B cell (primary cell): ENCODE results near the gene LRRC63. TPM values are rescaled to one million over a fixed set of nuclear protein-coding genes. Genes with fewer than 3 reads are reported as not detected.

Source experiments
- ATAC-seq: fragments of 200-7000 bp; cut with Tn5 transposase; one replicate; pipeline ENCODE4 v1.10.0; 2021; ENCODE audit warnings: low read depth, mild to moderate bottlenecking, moderate number of reproducible peaks, moderate library complexity
- CTCF ChIA-PET: fragments of 350-600 bp; sonication (Branson Sonifier 250); formaldehyde crosslinking; loops from one replicate; lab custom pipeline; 2021; ENCODE audit warnings: antibody characterized with exemption, inconsistent platforms; lab: Charles Lee
- POLR2A ChIA-PET: fragments of 350-600 bp; sonication (Branson Sonifier 250); formaldehyde crosslinking; loops from one replicate; lab custom pipeline; 2021; ENCODE audit warnings: antibody characterized with exemption; lab: Charles Lee
- DNase-seq: peaks from one replicate; pipeline ENCODE4 v3.0.0; 2013
- H2AFZ ChIP-seq: 2 replicates; pipeline ENCODE4 v1.6.1; 2012; ENCODE audit warnings: mild to moderate bottlenecking, low read depth, low read length; ENCODE audit not compliant: insufficient read depth, poor library complexity, severe bottlenecking
- H3K27ac ChIP-seq, 2 donors: 1 replicate in 1 of 2; 2 replicates in 1 of 2; pipeline ENCODE4 v1.5.1; 2012 to 2013; ENCODE audit warnings: low read length in 2 of 2, mild to moderate bottlenecking in 2 of 2, moderate library complexity in 1 of 2
- H3K27me3 ChIP-seq, 4 experiments: fragments of 200-600 bp in 1 of 4; sonication (generic) in 1 of 4; replicated peaks in 1 of 4; 1 replicate in 2 of 4; 2 replicates in 2 of 4; pipeline versions ENCODE4 v1.6.1 to v1.7.0; 2013 to 2016; ENCODE audit warnings: low read length in 3 of 4, mild to moderate bottlenecking in 2 of 4, mixed read lengths in 1 of 4, moderate library complexity in 1 of 4; ENCODE audit not compliant: insufficient read depth in 4 of 4, control insufficient read depth in 3 of 4; ENCODE audit errors: control extremely low read depth in 1 of 4
- H3K36me3 ChIP-seq, 2 experiments: replicated peaks in 1 of 2; 1 replicate in 1 of 2; 2 replicates in 1 of 2; pipeline versions ENCODE4 v1.6.1 to v1.7.1; 2013; ENCODE audit warnings: low read length in 1 of 2; ENCODE audit not compliant: insufficient read depth in 2 of 2, control insufficient read depth in 1 of 2; ENCODE audit errors: control extremely low read depth in 1 of 2, extremely low read depth in 1 of 2
- H3K4me1 ChIP-seq, 2 donors: fragments of 200-600 bp in 1 of 2; sonication (generic) in 1 of 2; 1 replicate in 1 of 2; 2 replicates in 1 of 2; pipeline versions ENCODE4 v1.5.1 to v1.6.1; 2013 to 2017; ENCODE audit warnings: low read length in 2 of 2; ENCODE audit not compliant: control insufficient read depth in 2 of 2, insufficient read depth in 2 of 2
- H3K4me2 ChIP-seq: replicated peaks from 2 replicates; pipeline ENCODE3; 2012; ENCODE audit warnings: mild to moderate bottlenecking, low read depth, low read length; ENCODE audit not compliant: poor library complexity, severe bottlenecking
- H3K4me3 ChIP-seq, 5 experiments: fragments of 200-600 bp in 1 of 5; sonication (generic) in 1 of 5; 1 replicate in 3 of 5; 2 replicates in 2 of 5; pipeline versions ENCODE4 v1.5.1 to v1.7.0; 2011 to 2016; ENCODE audit warnings: low read length in 4 of 5, mild to moderate bottlenecking in 4 of 5, low read depth in 2 of 5, control low read depth in 1 of 5, moderate library complexity in 1 of 5; ENCODE audit not compliant: insufficient read depth in 1 of 5; ENCODE audit errors: control extremely low read depth in 1 of 5, extremely low read depth in 1 of 5
- H3K79me2 ChIP-seq: fragments of 200-600 bp; sonication (generic); one replicate; pipeline ENCODE4 v1.6.0; 2016; ENCODE audit warnings: low read length; ENCODE audit not compliant: control insufficient read depth, insufficient read depth
- H3K9ac ChIP-seq: fragments of 200-600 bp; sonication (generic); 2 replicates; pipeline ENCODE4 v1.6.1; 2017; ENCODE audit warnings: mild to moderate bottlenecking, low read length, moderate library complexity
- H3K9me3 ChIP-seq, 3 donors: one replicate each; pipeline versions ENCODE4 v1.6.1 to v1.7.1; 2013; ENCODE audit warnings: low read length in 2 of 3; ENCODE audit not compliant: control insufficient read depth in 2 of 3, insufficient read depth in 1 of 3; ENCODE audit errors: control extremely low read depth in 1 of 3
- H4K20me1 ChIP-seq: 2 replicates; pipeline ENCODE4 v1.6.0; 2012; ENCODE audit warnings: mild to moderate bottlenecking, low read length; ENCODE audit not compliant: insufficient read depth, control insufficient read depth, poor library complexity, severe bottlenecking
- H3K27ac Mint-ChIP-seq: one replicate; pipeline ENCODE4 v1.8.0; 2021; ENCODE audit warnings: mixed read lengths
- H3K27me3 Mint-ChIP-seq: one replicate; pipeline ENCODE4 v1.8.0; 2021; ENCODE audit warnings: mixed read lengths
- H3K4me1 Mint-ChIP-seq: one replicate; pipeline ENCODE4 v1.8.0; 2021; ENCODE audit warnings: mixed read lengths
- H3K4me3 Mint-ChIP-seq: one replicate; pipeline ENCODE4 v1.8.0; 2021; ENCODE audit warnings: mixed read lengths
- H3K9me3 Mint-ChIP-seq: one replicate; pipeline ENCODE4 v1.8.0; 2022; ENCODE audit warnings: mixed read lengths; ENCODE audit not compliant: insufficient read depth
- CTCF ChIP-seq: fragments of 200-600 bp; IDR thresholded peaks from one replicate; pipeline ENCODE4 v1.8.0; 2022; ENCODE audit warnings: antibody characterized with exemption, mild to moderate bottlenecking
- EZH2 ChIP-seq: IDR thresholded peaks from 2 replicates; pipeline ENCODE4 v1.6.1; 2012; ENCODE audit warnings: borderline replicate concordance, low read depth, mild to moderate bottlenecking, moderate library complexity, low read length; ENCODE audit not compliant: insufficient read depth, poor library complexity, severe bottlenecking
- WGBS: methylation state at CpG from one replicate; pipeline ENCODE4 v1.1.5; 2013; ENCODE audit warnings: missing lambda C conversion rate; ENCODE audit not compliant: insufficient coverage; 5-methylcytosine and 5-hydroxymethylcytosine counted together
- intact Hi-C: fragments of 100-400 bp; cut with micrococcal nuclease; formaldehyde crosslinking; loops from one replicate; pipeline ENCODE4 v1.10.0; 2022
- polyA plus RNA-seq: library from polyadenylated mRNA; depleted of rRNA; stranded (reverse); fragments of >200 nt; gene quantifications from 2 replicates; pipeline ENCODE4 v1.2.3, GENCODE V29; 2012
- total RNA-seq, 2 donors: library from RNA; stranded (reverse); fragments of 120-200 nt in 1 of 2; gene quantifications; 1 replicate in 1 of 2; 2 replicates in 1 of 2; pipeline versions ENCODE4 v1.2.3 to v1.2.4, GENCODE V29; 2013 to 2022

The LRRC63 gene
- total and polyA plus RNA-seq, 2 donors (not counting 1 experiment from before 2014, with no cell fraction given) = 0.06 to 0.25 TPM

DNA sequence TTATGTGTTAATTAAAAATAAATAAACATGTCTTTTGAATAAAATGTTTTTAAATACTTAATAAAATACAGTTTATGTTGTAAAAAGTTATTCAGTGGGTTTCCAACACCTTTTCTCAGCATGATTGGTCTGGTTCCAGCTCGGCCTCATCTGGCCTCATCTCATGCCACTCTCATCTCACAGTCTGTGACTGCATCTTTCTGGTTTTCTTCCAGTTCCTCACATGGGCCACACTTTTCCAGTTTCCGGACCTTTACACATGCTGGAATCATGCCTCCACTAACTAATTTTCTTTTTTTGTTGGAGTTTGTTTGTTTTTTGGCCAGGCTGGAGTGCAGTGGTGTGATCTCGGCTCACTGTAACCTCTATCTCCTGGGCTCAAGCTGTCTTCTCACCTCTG, 92.8 kb downstream of the LRRC63 start:
- H3K27me3 Mint-ChIP-seq = peaks cover 19% of the 10 kb centered on the region
- POLR2A ChIA-PET = no interaction called here
- no peaks in the 10 kb centered on the region for H3K36me3 ChIP-seq
- DNase-seq (no peak), ATAC-seq (no peak)
- no peak overlapping the region for H3K27ac Mint-ChIP-seq
- no peak overlapping the region for H2AFZ ChIP-seq
- peaks cover 0 to 4% of the 10 kb centered on the region in 2 donors for H3K4me1 ChIP-seq
- intact Hi-C loops = no loop called here
- no peak overlapping the region for H3K4me3 ChIP-seq
- WGBS = 100% methylated on average over 2 of the region's 3 CpGs
- H3K9me3 Mint-ChIP-seq = peaks cover 3% of the 10 kb centered on the region
- no peaks in the 10 kb centered on the region for H4K20me1 ChIP-seq
- H3K4me1 Mint-ChIP-seq = peaks cover 7% of the 10 kb centered on the region
- H3K4me2 ChIP-seq = no peak overlapping the region
- H3K27me3 ChIP-seq = no peaks in the 10 kb centered on the region
- H3K4me3 Mint-ChIP-seq = no peak overlapping the region
- H3K79me2 ChIP-seq = no peaks in the 10 kb centered on the region
- H3K27ac ChIP-seq = no peak overlapping the region
- H3K9ac ChIP-seq = no peak overlapping the region
- CTCF ChIA-PET = interaction anchor here (1.0 to 1.3 kb wide), 2 partner anchors 14 to 22 kb away, joined by 3 to 5 read pairs; no protein-coding TSS in a partner anchor
- H3K9me3 ChIP-seq = peaks cover 1 to 7% (median 3%) of the 10 kb centered on the region in 3 donors
- TF ChIP-seq CTCF = no peak
- TF ChIP-seq EZH2 = no peak

DNA sequence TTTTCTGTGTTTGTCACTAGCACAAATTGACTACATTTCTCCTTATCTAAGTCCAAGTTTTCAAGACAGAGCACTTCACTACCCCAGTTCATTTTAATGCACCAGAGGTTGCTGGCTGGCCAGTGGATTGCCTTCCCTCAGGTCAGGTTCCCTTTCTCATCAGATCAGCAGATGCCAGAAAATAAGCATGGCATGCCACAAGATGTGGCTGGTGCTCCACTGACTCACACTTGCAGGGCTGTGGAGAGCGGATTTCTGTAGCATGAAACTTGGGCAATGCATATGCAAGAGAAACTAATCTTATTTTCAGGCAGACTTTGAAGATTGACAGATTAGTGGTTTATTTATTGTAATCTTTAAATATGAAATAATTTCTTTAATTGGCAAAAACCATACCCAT, 95.8 kb downstream of the LRRC63 start:
- peaks cover 0 to 4% of the 10 kb centered on the region in 2 donors for H3K4me1 ChIP-seq
- no peak for TF ChIP-seq EZH2
- no peak for TF ChIP-seq CTCF
- H3K36me3 ChIP-seq = no peaks in the 10 kb centered on the region
- no peak overlapping the region for H3K4me3 ChIP-seq
- Mint-ChIP-seq H3K4me1 (peaks cover 7% of the 10 kb centered on the region), H3K27me3 (peaks cover 16% of the 10 kb centered on the region), H3K27ac (no peak overlapping the region), H3K4me3 (no peak overlapping the region), H3K9me3 (peaks cover 5% of the 10 kb centered on the region)
- no peak overlapping the region for H3K9ac ChIP-seq
- ATAC-seq (no peak), DNase-seq (no peak)
- no peak overlapping the region for H2AFZ ChIP-seq
- H4K20me1 ChIP-seq = no peaks in the 10 kb centered on the region
- CTCF ChIA-PET = no interaction called here
- no peak overlapping the region for H3K4me2 ChIP-seq
- H3K9me3 ChIP-seq = peaks cover 0 to 2% (median 1%) of the 10 kb centered on the region in 3 donors
- intact Hi-C loops = no loop called here
- no peak overlapping the region for H3K27ac ChIP-seq
- H3K27me3 ChIP-seq = no peaks in the 10 kb centered on the region
- WGBS = 100% methylated on average over 1 of the region's 1 CpG
- H3K79me2 ChIP-seq = no peaks in the 10 kb centered on the region
- POLR2A ChIA-PET = no interaction called here
